Transverse colon (tissue), 4 donors: ENCODE measurements around the gene FAM13A.

Experiments
- CTCF ChIP-seq, 5 experiments: fragments of 200-600 bp in 3 of 5; fragments of 450-650 bp in 2 of 5; sonication (generic) in 3 of 5; IDR thresholded peaks; 1 replicate in 2 of 5; 2 replicates in 3 of 5; pipeline ENCODE4 v1.5.1; 2016 to 2017; ENCODE audit warnings: antibody characterized with exemption in 5 of 5, inconsistent platforms in 3 of 5, mild to moderate bottlenecking in 2 of 5, moderate library complexity in 1 of 5
- POLR2A ChIP-seq: fragments of 450-650 bp; IDR thresholded peaks from one replicate; pipeline ENCODE4 v1.6.1; 2016; ENCODE audit warnings: antibody characterized with exemption, mild to moderate bottlenecking, moderate library complexity
- POLR2AphosphoS5 ChIP-seq, 3 donors: sonication (generic); formaldehyde crosslinking; IDR thresholded peaks; one replicate each; pipeline ENCODE4 v1.6.1; 2016; ENCODE audit warnings: antibody characterized with exemption in 3 of 3

- TF ChIP-seq CTCF (IDR thresholded peaks at IDR 0.05) (no peak), POLR2A (no peak), POLR2AphosphoS5 (IDR thresholded peaks at IDR 0.05) (no peak)
These were observed 301.5 kb downstream of the FAM13A start for GRCh38 chr4:88755454-88755853.
